DND-41 (cell line): ENCODE data around the gene DYNLT2B.

ENCODE experiments used
- EZH2 ChIP-seq: IDR thresholded peaks from 3 replicates; pipeline ENCODE4 v1.6.1; 2012; ENCODE audit warnings: borderline replicate concordance, low read depth, mild to moderate bottlenecking, moderate library complexity, low read length, inconsistent platforms; ENCODE audit not compliant: severe bottlenecking
- TF ChIP-seq, protein P1 (sequence below): IDR thresholded peaks from 2 replicates; pipeline ENCODE4 v1.5.1; 2012; ENCODE audit warnings: borderline replicate concordance, low read length, moderate library complexity, mild to moderate bottlenecking; ENCODE audit not compliant: poor library complexity, severe bottlenecking; ENCODE audit errors: extremely low read depth

DNA sequence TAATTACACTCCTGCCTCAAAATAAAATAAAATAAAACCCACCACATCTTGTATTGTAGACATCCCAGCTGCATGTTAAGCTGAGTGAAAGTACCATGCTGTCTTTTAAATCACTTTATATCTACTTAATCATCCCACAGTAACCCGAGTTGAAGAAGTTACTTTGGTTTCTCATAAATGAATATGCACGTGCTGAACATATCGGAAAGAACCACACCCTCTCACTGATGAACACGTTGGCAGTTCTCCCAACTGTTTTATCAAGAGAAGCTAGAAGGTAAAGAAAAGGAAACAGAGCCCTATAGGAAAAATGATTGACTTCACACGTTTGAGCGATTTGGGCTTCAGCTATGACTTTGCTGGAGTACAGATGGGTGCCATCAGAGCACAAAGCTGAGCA is 36.1 kb upstream of the DYNLT2B start:
- no peak for TF ChIP-seq EZH2
- TF ChIP-seq, protein P1, sequence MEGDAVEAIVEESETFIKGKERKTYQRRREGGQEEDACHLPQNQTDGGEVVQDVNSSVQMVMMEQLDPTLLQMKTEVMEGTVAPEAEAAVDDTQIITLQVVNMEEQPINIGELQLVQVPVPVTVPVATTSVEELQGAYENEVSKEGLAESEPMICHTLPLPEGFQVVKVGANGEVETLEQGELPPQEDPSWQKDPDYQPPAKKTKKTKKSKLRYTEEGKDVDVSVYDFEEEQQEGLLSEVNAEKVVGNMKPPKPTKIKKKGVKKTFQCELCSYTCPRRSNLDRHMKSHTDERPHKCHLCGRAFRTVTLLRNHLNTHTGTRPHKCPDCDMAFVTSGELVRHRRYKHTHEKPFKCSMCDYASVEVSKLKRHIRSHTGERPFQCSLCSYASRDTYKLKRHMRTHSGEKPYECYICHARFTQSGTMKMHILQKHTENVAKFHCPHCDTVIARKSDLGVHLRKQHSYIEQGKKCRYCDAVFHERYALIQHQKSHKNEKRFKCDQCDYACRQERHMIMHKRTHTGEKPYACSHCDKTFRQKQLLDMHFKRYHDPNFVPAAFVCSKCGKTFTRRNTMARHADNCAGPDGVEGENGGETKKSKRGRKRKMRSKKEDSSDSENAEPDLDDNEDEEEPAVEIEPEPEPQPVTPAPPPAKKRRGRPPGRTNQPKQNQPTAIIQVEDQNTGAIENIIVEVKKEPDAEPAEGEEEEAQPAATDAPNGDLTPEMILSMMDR: no peak
